ENCODE measurements around the gene ESPN. TPM values are rescaled to one million over a fixed set of nuclear protein-coding genes. Genes with fewer than 3 reads are reported as not detected.
"Not testable (repeated sequence)": the region's sequence is repeated elsewhere in the genome, so short reads cannot be mapped to it uniquely, and the experiment has no call there.

The ESPN gene
- total RNA-seq, 2 donors from 2014 or later = 4.1 to 10.5 TPM

- H3K9me3 Mint-ChIP-seq = no peaks in the 10 kb centered on the region
- Histone ChIP-seq H3K9ac (ENCODE audit: extremely low read depth, low read length, poor library complexity, severe bottlenecking) (no peak overlapping the region), H3K9me3 (ENCODE audit: control insufficient read depth, low read length) (no peaks in the 10 kb centered on the region), H3K27ac (ENCODE audit: low read depth, low read length) (no peak overlapping the region), H3K4me1 (ENCODE audit: control insufficient read depth, insufficient read depth, low read length) (no peaks in the 10 kb centered on the region), H3K36me3 (ENCODE audit: control insufficient read depth, insufficient read depth, low read length) (no peaks in the 10 kb centered on the region), H3K27me3 (ENCODE audit: control insufficient read depth, insufficient read depth, low read length, poor library complexity, severe bottlenecking) (peaks cover 80% of the 10 kb centered on the region), H3K4me3 (ENCODE audit: low read length) (no peak overlapping the region)
- no peaks in the 10 kb centered on the region for H3K4me1 Mint-ChIP-seq
- no peak overlapping the region for H3K27ac Mint-ChIP-seq
- H3K36me3 Mint-ChIP-seq (ENCODE audit: low read depth) = no peaks in the 10 kb centered on the region
- peaks cover 51% of the 10 kb centered on the region for H3K27me3 Mint-ChIP-seq (ENCODE audit: insufficient read depth)
- 62 to 70% methylated on average over 2 to 7 of the region's 7 CpGs for WGBS, 2 experiments (ENCODE audit: insufficient coverage in 1 of 2, insufficient read length in 1 of 2)
- TF ChIP-seq CTCF (conservative IDR thresholded peaks at IDR 0.05) = no peak
- no peak for DNase-seq
- H3K4me3 Mint-ChIP-seq = no peak overlapping the region
Observed at GRCh38 chr1:6450005-6450450, 25.5 kb downstream of the ESPN start.

- not testable (repeated sequence) for H3K9ac ChIP-seq (ENCODE audit: extremely low read depth, low read length, poor library complexity, severe bottlenecking); H3K27ac Mint-ChIP-seq; H3K36me3 Mint-ChIP-seq (ENCODE audit: low read depth); H3K4me1 ChIP-seq (ENCODE audit: control insufficient read depth, insufficient read depth, low read length); H3K9me3 Mint-ChIP-seq; H3K4me3 ChIP-seq (ENCODE audit: low read length); H3K36me3 ChIP-seq (ENCODE audit: control insufficient read depth, insufficient read depth, low read length); H3K9me3 ChIP-seq (ENCODE audit: control insufficient read depth, low read length); H3K4me1 Mint-ChIP-seq; H3K4me3 Mint-ChIP-seq; DNase-seq; H3K27ac ChIP-seq (ENCODE audit: low read depth, low read length)
- 68 to 86% methylated on average over 2 to 10 of the region's 10 CpGs for WGBS, 2 experiments (ENCODE audit: insufficient coverage in 1 of 2, insufficient read length in 1 of 2)
- H3K27me3 Mint-ChIP-seq (ENCODE audit: insufficient read depth) = peaks cover 51% of the 10 kb centered on the region
- peaks cover 82% of the 10 kb centered on the region for H3K27me3 ChIP-seq (ENCODE audit: control insufficient read depth, insufficient read depth, low read length, poor library complexity, severe bottlenecking)
Observed at GRCh38 chr1:6450486-6450885, 25.9 kb downstream of the ESPN start.

GRCh38 chr1:6450943-6451373 is 26.4 kb downstream of the ESPN start:
- Mint-ChIP-seq H3K9me3 (no peaks in the 10 kb centered on the region), H3K36me3 (ENCODE audit: low read depth) (no peaks in the 10 kb centered on the region), H3K27ac (no peak overlapping the region), H3K27me3 (ENCODE audit: insufficient read depth) (peaks cover 55% of the 10 kb centered on the region), H3K4me3 (no peak overlapping the region), H3K4me1 (no peaks in the 10 kb centered on the region)
- H3K4me3 ChIP-seq (ENCODE audit: low read length) = no peak overlapping the region
- peaks cover 87% of the 10 kb centered on the region for H3K27me3 ChIP-seq (ENCODE audit: control insufficient read depth, insufficient read depth, low read length, poor library complexity, severe bottlenecking)
- no peak overlapping the region for H3K9ac ChIP-seq (ENCODE audit: extremely low read depth, low read length, poor library complexity, severe bottlenecking)
- no peaks in the 10 kb centered on the region for H3K4me1 ChIP-seq (ENCODE audit: control insufficient read depth, insufficient read depth, low read length)
- no peaks in the 10 kb centered on the region for H3K9me3 ChIP-seq (ENCODE audit: control insufficient read depth, low read length)
- WGBS, 2 experiments (ENCODE audit: insufficient coverage in 1 of 2, insufficient read length in 1 of 2) = 87 to 88% methylated on average over 3 to 6 of the region's 6 CpGs
- no peak overlapping the region for H3K27ac ChIP-seq (ENCODE audit: low read depth, low read length)
- TF ChIP-seq CTCF (conservative IDR thresholded peaks at IDR 0.05) = no peak
- DNase-seq = no peak
- H3K36me3 ChIP-seq (ENCODE audit: control insufficient read depth, insufficient read depth, low read length) = no peaks in the 10 kb centered on the region

- H3K9ac ChIP-seq (ENCODE audit: extremely low read depth, low read length, poor library complexity, severe bottlenecking); H3K4me3 ChIP-seq (ENCODE audit: low read length); DNase-seq; H3K27ac Mint-ChIP-seq; H3K4me1 Mint-ChIP-seq; H3K36me3 ChIP-seq (ENCODE audit: control insufficient read depth, insufficient read depth, low read length); H3K4me1 ChIP-seq (ENCODE audit: control insufficient read depth, insufficient read depth, low read length); H3K36me3 Mint-ChIP-seq (ENCODE audit: low read depth); H3K4me3 Mint-ChIP-seq; H3K9me3 ChIP-seq (ENCODE audit: control insufficient read depth, low read length); H3K27ac ChIP-seq (ENCODE audit: low read depth, low read length); H3K9me3 Mint-ChIP-seq: not testable (repeated sequence)
- H3K27me3 Mint-ChIP-seq (ENCODE audit: insufficient read depth) = peaks cover 55% of the 10 kb centered on the region
- peaks cover 76% of the 10 kb centered on the region for H3K27me3 ChIP-seq (ENCODE audit: control insufficient read depth, insufficient read depth, low read length, poor library complexity, severe bottlenecking)
- 32 to 72% methylated on average over 16 to 85 of the region's 85 CpGs for WGBS, 2 experiments (ENCODE audit: insufficient coverage in 1 of 2, insufficient read length in 1 of 2)
Observed at GRCh38 chr1:6453895-6454855, 29.6 kb downstream of the ESPN start.
